ENCODE data around the gene ZNF280B.
"Not testable (repeated sequence)": the region's sequence is repeated elsewhere in the genome, so short reads cannot be mapped to it uniquely, and the experiment has no call there.

ZNF280B gene

DNA sequence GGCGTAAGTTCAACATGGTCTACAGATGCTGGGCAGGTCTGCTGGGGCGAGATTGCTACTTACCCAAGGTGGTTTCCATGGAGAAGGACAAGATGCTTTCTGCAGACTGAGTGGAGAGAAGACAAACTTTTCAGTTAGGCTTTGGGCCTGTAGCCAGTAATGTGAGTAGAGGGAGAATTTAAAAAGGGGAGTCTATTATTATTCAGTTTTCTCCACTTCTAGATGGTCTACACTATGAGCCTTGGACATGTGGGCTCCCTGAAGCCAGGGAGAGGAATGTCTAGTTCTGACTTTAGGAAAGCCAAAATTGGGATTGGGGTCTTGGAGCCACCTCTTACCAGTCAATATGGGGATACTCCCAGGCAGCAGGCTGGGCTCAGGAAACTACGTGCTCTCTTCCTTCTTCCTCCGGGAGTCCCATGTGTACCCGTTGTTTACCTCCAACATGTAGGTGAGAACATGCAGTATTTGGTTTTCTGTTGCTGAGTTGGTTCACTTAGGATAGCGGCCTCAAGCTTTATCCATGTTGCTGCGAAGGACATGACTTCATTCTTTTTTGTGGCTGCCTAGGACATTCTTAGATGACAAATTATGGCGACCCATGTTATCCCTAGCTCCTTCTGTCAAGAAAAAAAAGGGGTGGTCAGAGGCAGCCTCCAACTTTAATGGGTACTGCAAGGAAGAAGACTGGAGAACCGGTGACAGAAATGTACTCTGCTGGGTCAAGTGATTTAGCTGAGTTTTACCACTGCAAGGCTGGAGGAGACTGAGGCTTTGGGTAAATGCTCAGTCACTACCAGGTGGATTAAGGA, 26.3 kb upstream of the ZNF280B start:
- no peak for DNase-seq (ENCODE audit: low spot score)

DNA sequence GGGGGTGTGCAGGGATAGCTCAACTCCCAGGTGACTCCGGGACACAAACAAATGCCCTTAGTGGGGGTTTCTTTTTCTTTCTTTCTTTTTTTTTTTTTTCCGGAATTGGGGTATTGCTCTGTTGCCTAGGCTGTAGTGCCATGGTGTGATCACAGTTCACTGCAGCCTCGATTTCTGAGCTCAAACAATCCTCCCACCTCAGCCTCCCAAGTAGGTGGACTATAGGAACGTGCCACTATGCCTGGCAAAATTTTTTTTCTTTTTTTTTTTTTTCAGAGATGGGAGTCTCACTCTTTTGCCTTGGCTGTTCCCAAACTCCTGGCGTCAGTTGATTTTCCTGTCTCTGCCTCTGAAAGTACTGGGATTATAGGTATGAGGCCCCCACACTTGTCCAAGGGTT, 25.3 kb upstream of the ZNF280B start:
- DNase-seq (ENCODE audit: low spot score), result no peak

DNA sequence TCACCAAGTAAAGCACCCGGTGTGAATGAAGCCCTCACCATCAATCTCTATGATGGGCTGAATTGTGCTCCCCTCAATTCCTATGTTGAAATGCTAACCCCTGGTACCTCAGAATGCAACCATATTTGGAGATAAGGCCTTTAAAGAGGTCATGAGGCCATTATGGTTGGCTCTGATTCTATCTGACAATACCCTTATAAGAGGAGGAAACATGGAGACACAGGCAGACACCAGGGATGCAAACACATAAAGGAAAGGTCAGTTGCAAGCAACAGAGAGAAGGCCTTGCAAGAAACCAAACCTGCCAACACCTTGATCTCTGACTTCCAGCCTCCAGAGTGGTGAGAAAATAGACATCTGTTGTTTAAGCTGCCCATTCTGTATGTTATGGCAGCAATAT, 24.9 kb upstream of the ZNF280B start:
- no peak for DNase-seq (ENCODE audit: low spot score)

DNA sequence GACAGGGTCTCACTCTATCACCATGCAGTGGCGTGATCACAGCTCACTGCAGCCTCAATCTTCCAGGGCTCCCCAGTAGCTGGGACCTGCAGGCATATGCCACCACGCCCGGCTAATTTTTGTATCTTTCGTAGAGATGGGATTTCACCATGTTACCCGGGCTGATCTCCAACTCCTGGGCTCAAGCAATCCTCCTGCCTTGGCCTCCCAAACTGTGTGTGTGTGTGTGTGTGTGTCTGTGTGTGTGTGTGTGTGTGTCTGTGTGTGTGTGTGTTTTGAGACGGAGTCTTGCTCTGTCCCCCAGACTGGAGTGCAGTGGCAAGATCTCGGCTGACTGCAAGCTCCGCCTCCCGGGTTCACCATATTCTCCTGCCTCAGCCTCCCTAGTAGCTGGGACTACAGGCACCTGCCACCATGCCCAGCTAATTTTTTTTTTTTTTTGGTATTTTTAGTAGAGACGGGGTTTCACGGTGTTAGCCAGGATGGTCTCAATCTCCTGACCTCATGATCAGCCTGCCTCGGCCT, 24.1 kb upstream of the ZNF280B start:
- not testable (repeated sequence) for DNase-seq (ENCODE audit: low spot score)

DNA sequence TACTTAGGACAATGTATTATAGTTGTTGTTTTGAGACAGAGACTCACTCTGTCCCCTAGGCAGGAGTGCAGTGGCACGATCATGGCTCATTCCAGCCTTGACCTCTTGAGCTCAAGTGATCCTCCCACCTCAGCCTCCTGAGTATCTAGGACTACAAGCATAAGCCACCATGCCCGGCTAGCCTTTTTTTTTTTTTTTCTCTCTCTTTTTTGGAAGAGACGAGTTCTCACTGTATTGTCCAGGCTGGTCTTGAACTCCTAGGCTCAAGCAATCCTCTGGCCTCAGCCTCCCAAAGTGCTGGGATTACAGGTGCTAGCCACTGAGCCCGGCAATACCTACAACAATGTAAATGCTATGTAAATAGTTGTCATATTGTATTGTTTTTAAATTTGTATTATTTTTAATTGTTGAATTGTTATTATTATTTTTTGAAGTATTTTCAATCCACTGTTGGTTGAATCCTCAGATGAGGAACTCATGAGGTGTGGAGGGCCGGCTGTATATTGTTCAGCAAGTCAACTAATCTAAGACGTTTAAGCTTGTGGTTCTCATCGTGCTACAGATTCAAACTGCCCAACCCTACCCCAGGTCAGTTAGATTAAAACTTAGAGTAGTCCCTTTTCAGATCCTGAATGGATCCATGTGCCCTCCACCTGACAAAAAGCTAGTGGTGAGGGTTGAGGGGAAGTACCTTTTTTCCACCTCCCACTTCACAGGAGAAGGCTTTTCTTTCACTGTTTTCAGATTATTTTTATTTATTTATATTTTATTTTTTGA, 23.4 kb upstream of the ZNF280B start:
- DNase-seq (ENCODE audit: low spot score), result no peak

DNA sequence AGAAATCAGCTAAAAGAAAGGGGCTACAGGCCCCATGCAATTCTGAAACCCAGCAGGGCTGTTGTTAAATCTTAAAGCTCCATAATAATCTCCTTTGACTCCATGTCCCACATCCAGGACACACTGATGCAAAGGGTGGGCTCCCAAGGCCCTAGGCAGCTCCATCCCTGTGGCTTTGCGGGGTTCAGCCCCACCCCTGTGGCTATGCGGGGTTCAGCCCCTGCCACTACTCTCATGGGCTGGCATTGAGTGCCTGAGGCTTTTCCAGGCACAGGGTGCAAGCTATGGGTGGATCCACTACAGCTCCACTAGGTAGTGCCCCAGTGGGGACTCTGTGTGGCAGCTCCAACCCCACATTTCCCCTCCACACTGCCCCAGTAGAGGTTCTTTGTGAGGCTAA, 20.2 kb upstream of the ZNF280B start:
- no peak for DNase-seq (ENCODE audit: low spot score)

DNA sequence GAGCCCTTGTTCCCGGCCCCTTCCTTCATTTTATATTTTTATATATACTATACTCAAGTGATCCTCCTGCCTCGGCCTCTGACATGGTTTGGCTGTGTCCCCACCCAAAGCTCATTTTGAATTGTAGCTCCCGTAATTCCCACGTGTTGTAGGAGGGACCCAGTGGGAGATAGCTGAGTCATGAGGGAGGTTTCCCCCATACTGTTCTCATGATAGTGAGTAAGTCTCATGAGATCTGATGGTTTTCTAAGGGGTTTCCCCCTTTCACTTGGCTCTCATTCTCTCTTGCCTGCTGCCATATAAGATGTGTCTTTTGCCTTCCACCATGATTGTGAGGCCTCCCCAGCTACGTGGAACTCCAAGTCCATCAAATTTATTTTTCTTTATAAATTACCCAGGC, 18.8 kb upstream of the ZNF280B start:
- DNase-seq (ENCODE audit: low spot score), result no peak

DNA sequence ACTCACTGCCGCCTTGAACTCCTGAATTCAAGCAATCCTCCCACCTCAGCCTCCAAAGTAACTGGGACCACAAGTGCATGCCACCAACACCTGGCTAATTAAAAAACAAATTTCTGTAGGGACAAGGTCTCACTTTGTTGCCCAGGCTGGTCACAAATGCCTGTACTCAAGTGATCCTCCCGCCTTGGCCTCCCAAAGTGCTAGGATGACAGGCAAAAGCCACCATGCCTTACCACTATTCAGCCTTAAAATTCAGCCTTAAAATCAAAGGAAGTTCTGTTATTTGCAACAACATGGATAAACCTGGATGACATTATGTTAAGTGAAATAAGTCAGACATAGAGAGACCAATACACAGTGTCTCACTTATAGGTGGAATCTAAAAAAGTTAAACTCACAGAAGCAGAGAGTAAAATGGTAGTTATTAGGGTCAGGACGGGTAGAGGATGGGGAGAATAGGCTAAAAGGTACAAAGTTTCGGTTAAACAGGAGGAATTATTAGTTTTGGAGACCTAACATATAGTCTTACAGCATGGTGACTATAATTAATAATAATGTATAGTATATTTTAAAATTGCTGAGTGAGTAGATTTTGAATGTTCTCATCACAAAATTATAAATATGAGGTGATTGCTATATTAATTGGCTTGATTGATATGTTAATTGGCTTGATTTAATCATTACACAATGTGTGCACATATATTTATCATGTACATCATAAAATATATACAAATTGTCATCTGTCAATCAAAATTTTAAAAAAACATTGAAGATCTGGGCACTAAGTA, 17.8 kb upstream of the ZNF280B start:
- DNase-seq (ENCODE audit: low spot score), result no peak

DNA sequence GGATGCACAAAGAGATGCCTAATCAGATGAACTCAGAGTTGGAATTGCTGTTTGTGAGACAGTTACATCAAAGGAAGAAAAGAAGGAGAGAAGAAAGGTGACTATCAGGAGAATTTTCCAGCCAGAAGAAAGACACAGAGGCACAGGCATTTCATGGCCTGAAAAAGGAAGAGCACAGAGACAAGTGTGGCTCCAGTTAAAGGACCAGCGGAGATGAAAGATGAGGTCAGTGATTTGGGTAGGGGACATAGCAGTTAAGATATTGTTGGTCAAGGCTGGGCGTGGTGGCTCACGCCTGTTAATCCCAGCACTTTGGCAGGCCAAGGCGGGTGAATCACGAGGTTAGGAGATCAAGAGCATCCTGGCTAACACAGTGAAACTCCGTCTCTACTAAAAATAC, 15.0 kb upstream of the ZNF280B start:
- DNase-seq (ENCODE audit: low spot score), result no peak

DNA sequence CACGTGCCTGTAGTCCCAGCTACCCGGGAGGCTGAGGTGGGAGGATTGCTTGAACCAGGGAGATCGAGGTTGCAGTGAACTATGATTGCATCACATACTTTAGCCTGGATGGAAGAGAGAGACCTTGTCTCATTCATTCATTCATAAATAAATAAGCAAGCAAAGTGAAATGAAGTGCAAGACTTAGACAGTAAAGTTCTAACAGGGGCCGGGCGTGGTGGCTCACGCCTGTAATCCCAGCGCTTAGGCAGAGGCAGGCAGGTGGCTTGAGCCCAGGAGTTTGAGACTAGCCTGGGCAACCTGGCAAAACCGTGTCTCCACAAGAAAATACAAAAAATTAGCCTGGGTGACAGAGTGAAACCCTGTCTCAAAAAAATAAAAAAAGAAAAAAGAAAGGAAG, 13.1 kb upstream of the ZNF280B start:
- no peak for DNase-seq (ENCODE audit: low spot score)

DNA sequence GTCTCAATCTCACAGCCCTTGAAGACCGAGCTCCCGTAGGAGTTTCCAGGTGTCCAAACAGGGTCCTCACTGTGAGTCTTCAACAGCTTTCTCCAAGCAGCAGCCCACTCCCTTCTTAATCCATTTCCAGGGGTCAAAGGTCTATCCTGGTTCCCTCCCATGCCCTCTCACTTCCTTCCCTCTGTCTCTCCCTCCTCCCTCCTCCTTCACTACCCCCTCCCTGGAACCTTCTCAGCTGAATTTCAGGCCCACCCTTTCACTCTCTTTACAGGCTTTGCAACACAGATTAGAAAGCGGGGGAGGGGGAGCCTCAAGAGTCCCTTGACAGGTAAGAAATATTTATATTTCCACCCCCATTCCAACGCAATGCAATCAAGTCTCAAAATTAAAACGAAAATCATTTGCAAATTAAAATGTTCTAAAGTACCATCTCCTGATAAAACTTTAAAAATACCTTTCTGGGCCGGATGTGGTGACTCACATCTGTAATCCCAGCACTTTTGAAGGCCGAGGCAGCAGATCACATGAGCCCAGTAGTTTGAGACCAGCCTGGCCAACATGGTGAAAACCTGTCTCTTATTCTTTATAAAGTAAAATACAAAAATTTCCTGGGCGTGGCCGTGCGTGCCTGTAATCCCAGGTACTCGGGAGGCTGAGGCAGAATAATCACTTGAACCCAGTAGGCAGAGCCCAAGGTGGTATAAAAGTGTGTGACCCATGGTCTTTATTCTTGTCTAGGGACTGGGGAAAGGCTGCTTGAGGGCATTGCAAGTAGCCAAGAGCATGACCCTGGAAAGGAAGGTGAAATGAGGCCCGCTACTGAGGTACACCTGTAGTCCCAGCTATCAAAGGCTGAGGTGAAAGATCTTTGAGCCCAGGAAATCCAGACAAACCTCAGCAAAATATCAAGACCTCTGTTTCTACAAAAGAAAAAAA, 12.4 kb upstream of the ZNF280B start:
- no peak for DNase-seq (ENCODE audit: low spot score)

DNA sequence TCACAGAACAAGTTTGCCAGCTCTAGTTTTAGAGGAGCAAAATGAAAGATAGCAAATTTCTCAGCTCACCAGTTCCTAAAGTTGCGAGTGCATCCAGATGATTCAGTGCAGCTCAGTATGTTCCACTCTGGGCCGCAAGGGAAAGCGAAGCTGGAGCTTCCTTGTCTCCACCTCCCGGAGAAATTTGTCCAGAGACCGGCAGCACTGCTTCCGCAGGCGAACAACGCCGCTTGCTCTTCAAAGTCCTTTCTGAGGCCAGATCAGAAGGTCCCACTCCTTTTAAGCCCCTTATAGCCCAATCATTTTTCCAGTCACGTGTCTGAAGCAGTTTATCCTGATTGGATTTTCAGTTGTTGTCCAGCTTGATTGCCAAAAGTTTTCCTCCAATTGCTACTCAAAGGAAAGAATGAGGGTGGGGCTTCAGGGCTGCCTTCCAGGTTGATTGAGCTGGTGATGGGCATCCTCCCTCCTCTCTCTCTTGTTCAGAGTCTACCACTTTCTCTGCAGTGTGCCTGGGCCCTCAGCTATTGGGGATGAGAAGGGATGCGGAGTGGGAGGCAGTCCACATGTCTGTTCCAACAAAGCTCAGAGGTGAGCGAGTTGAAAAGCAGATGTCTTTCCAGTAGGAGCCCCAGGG, 11.6 kb upstream of the ZNF280B start, which contains the start of gene ZNF280A:
Gene ZNF280A (minus strand): TSS at position 251 of the 637 bp plus-strand sequence. CDS start 4,640 bp downstream, outside the sequence.
- peak; percentile 91 for DNase-seq (ENCODE audit: low spot score)

DNA sequence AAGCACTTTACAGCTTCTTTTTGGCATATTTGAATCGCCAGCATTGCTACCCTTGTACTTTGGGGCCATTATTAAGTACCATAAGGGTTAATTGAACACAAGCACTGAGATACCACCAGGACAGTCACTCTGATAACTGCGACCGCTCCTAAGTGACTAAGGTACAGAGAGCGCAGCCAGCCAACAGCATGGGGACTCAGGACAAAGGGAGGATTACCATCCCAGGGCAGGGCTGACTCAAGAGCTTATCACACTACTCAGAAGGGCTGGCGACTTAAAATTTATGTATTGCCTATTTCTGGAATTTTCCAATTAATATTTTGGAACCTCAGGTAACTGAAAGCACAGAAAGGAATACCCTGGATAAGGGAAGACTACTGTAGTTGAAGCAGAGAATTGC, 11.0 kb upstream of the ZNF280B start:
- peak; percentile 25 for DNase-seq (ENCODE audit: low spot score)

DNA sequence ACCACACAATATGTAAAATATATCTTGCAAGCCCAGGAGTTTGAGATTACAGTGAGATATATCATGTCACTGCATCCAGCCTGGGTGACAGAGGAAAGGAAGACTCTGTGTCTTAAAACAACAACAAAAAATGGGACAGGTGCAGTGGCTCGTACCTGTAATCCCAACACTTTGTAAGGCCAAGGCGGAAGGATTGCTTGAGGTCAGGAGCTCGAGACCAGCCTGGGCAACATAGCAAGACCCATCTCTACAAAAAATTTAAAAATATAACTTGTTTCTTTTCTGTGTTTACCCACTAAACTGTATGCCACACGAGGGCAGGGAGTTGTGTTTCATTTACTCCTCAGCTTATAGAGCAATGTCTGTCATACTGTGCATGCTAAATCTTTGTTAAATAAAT, 8.4 kb upstream of the ZNF280B start:
- DNase-seq (ENCODE audit: low spot score), result no peak

DNA sequence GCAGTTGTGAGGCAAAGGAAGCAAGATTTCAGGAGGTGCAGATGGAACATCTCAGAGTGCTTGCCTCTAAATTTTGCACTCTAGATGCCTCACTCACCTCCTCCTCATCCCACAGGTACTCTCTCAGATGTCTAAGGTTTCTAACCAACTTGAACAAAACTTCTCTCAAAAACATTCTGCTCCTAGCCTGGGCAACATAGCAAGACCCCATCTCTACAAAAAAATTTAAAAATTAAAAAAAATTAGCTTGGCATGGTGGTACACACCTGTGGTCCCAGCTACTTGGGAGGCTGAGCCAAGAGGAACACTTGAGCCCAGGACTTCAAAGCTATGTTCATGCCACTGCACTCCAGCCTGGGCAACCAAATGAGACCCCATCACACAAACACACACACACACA, 7.3 kb upstream of the ZNF280B start:
- no peak for DNase-seq (ENCODE audit: low spot score)

DNA sequence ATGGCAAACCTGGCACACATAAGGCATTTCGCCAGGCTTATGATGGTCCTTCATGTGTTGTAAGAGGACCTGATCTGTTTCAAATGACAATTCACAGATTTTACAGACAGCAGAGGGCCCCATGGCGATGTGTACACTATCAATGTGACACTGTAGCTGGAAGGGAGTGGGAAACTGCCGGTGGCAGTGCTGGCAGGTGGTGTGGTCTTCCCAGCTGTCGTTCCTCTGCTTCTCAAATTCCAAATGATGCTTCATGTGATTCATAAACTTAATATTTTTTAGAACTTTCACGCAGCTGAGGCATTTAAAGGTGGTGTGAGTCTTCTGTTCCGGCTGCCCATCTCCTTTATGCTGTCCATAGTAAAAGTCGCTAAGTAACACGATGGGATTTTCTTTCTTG, 5.9 kb upstream of the ZNF280B start:
- DNase-seq (ENCODE audit: low spot score), result not testable (repeated sequence)

DNA sequence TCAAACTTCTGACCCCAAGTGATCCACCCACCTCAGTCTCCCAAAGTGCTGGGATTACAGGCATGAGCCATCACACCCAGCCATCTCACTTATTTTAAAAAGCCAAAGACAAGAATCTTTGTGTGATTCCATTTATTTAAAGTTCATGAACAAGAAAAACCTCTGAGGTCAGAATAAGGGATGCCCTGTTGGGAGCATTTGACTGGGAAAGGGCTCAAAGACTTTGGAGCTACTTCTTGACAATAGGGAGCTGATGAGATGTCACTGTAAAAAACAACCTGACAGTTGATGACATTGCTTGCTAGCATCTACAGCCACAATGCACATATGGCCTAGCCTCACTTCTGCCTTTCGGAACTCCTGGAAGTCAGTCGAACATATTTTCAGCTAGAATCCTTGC, 5.1 kb upstream of the ZNF280B start:
- DNase-seq (ENCODE audit: low spot score), result no peak

DNA sequence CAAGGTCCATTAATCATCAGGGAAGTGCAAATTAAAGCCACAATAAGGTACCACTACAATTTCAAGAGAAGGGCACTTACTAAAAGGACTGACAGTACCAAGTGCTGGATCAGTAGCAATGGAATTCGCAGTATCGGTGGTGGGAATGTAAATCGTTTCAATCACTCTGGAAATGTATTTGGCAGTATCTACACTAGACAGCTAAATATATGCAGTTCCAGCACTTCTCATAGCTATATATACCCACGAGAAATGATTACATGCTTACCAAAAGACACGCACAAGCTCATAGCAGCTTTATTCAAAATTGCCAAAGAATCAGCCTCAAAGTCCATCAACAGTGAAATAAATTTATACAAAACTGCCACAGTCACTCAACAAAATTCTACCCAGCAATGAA, 4.4 kb upstream of the ZNF280B start:
- DNase-seq (ENCODE audit: low spot score), result no peak

DNA sequence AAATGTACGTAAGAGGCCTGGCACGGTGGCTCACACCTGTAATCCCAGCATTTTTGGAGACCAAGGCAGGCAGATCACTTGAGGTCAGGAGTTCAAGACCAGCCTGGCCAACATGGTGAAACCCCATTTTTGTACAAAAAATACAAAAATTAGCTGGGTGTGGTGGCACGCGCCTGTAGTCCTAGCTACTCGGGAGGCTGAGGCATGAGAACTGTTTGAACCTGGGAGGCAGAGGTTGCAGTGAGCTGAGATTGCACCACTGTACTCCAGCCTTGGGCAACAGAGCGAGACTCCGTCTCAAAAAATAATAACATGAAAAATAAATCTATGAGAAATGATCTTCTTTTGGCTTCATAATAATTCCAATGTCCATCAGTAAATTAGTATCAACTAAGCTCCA, 2.3 kb upstream of the ZNF280B start:
- DNase-seq (ENCODE audit: low spot score), result not testable (repeated sequence)

DNA sequence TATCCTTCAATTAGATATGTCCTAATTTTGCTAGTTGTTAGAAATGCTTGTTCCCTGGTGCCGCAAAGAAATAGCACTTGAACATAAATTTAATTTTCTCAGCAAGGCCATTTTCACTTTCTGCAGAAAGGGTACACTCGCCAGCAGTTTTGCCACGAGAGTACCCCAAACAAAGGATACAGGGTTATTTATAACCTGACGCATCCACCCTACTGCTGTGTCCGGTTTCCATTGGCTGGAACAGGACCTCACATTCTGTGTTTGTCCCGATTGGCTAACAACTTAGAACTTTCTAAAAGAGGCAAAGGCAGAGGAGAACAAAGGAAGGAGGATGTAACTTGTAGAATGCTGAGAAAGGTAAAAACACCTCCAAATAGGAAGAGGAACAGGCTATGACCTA, 1.4 kb upstream of the ZNF280B start:
- not testable (repeated sequence) for DNase-seq (ENCODE audit: low spot score)

Data from HuH-7 (cell line).